Stimulated activated CD8-positive, alpha-beta memory T cell treated with anti-CD3 and anti-CD28 coated beads, Interleukin-4, amount 100 ng/mL, for 4 hours (primary cell): ENCODE measurements around the gene PLEKHG2.

Source experiments
- DNase-seq, 2 donors: peaks; one replicate each; pipeline ENCODE4 v3.0.0-alpha.2; 2020; ENCODE audit warnings: low read depth in 2 of 2, low spot score in 1 of 2

PLEKHG2 gene

GRCh38 chr19:39384839-39385568 lies 27.5 kb upstream of the PLEKHG2 start:
- no peak for DNase-seq

DNA sequence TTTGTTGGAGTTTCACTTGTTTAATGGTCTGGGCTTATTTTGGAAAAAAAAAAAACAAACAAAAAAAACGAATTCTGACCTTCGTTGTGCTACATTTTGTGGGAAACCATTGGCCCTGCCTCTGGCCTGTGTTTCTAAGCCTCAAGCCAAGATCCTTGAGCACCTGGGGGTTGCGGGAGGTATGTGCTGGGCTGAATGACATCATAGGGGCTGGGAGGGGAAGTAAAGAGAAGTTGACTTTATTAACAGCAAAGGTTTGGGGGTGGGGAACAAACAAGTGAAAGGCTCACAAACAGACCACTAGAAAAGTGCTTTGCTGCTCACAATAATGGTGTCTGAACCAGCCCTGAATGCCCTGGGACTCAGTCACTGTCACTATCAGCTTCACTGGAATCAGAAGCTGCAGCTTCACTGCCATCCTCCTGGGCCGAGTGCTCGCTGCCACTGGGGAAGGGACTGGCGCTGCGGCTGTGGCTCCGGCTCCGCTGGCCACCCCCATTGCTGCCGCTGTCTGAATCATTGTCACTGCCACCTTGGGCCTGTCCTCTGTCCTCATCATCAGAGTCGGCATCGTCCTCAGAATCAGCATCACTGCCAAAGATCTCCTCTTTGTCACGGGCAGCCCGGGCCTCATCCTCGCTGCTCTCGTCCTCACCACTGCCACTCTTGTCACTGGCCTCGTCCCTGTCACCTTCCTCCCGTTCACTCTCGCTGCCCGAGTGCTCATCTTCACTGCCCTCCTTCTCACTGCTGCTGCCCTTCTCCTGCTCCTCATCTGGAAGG lies 26.6 kb upstream of the PLEKHG2 start:
- no peak for DNase-seq

DNA sequence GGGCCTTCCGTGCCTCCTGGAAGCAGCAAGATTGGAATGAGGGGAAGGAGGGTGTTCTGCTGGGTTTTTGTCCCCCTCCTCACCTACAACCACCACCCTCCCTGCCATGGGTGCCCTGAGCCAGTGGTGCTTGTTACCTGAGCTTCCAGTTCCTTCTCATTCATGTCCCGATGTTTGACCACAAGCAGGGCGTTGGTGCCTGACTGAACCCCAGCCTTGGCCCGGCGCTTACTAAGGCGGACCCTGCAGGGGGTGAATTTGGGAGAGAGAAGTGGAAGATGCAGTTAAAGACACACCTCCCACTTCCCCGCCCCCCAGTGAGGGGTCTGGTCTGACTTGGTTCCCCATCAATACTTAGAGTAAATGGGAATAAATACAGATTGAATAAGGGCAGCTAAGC lies 25.9 kb upstream of the PLEKHG2 start:
- no peak for DNase-seq

GRCh38 chr19:39388657-39389056 lies 23.8 kb upstream of the PLEKHG2 start:
- no peak for DNase-seq

- DNase-seq: no peak
Measured at GRCh38 chr19:39389631-39390414, 22.6 kb upstream of the PLEKHG2 start.

DNA sequence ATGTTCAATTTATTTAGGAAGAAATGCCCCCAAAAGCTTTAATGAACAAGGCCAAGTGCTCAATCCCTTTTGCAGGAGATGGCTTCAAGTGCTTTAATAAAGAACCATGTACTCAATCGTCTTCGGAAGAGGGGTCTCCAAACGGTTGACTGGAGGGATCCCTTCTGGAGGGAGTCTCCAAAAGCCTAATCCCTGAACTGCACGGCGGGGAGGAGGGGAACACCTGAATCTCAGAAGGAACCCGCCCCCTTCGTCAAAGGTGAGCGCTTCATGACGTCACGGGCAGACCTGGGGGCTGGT lies 22.1 kb upstream of the PLEKHG2 start:
- DNase-seq: peak; percentile 56 to 65

GRCh38 chr19:39390751-39391437 lies 21.6 kb upstream of the PLEKHG2 start, which contains the start of the genes MED29 and PAF1:
Gene MED29, plus strand, starts transcription at chr19:39391378. Its CDS starts 45 bp downstream, at chr19:39391423.
Gene PAF1, minus strand, starts transcription at chr19:39391106. Its CDS starts 242 bp downstream, at chr19:39390864.
- DNase-seq: peak; percentile 83 to 92

GRCh38 chr19:39397360-39398296 lies 14.8 kb upstream of the PLEKHG2 start:
- peak; percentile 82 to 91 for DNase-seq

DNA sequence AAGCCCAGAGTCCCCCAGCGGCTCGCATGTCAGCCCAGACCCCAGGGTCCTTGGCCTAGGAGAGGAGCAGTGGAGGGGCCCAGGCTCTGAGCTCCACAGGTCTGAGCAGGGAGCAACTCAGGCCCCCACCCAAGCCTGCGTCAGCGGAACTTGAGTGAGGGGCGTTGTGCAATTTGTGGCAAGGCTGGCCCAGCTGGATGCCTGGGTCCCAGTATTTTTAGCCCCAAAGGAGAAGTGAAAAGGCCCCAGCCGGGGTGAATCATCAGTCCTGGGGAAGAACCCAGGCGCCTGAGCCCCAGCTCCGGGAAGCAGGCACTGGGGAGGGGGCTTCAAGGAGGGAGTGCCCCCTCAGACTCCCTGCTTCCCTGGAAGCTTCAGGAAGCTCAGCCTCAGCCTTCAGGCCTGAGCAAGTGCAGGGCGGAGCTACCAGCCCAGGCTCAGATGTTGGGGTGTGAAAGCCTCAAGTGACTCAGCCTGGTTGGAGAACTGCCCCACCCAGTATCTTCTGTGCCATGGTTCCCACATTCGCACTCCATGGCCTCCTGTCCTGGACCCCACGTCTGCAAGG lies 14.1 kb upstream of the PLEKHG2 start:
- DNase-seq: no peak

DNA sequence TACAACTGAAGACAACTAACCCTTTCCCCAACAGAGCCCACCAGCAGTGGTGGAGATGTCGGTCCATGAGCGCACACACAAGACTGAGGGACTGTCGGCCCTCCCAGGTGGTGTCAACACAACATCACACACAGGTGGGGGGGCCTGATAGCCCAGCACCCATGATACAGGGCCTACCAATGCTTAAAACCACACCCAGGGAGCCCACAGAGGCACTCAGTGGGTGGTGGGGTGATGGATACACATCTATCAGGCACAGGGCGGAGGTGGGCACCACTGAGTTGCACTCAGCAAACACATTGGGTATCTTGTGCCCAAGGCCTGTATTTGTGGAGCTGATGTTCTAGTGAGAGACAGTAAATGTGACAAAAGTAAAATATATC lies 12.8 kb upstream of the PLEKHG2 start:
- no peak for DNase-seq

GRCh38 chr19:39400061-39400460 lies 12.4 kb upstream of the PLEKHG2 start:
- DNase-seq: no peak

DNA sequence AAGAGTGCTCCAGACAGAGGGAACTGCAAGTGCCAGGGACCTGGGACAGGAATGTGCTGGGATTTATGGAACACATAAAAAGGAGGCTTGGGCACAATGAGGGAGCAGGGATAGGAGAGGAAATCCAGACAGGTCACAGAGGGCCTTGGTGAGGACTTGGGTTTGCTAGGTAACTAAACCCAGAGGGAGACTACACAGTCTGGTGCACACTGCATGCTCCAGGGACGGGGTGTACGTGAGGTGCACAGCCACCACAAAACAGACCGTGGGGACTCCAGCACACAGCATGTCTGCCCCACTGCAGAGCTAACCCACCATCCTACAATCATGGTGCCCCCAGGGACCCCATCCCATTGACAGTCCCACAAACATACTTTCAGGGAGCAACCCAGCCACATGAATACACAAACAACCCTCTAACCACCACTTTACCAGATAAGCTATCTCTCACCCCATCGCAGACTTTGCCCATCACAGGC lies 11.4 kb upstream of the PLEKHG2 start:
- DNase-seq: no peak

DNA sequence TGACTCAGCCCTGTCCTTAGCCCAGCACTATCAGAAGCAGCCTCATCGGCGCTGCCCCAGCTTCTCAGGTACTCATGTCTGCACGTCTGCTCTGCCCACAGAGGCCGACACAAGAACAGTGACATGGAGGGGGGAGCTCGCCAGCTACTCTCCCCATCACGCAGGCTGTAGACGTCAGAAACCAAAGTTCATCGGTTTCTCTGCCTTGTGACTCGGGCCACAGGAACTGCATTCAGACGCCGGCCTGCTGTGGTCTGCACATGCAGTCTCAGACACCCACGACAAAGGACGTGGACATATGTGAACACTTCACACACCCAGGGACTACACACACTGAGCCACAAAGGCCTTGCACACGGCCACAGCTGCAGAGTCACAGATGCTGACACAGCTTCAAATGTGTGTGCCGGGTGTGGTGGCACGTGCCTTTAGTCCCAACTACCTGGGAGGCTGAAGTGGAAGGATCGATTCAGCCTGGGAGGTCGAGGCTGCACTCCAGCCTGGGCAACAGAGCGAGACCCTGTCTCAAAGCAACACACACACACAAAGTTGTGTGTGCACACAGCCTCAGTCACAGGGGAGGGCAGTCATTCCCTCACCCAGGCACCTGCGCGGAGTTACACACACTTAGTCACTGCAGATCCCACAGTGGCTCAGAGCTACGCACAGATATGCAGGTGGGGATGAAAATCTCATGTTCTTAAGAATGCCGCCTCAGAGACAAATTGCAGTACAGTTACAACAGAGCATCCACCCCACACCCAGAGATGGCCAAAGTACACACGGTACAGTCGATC lies 10.7 kb upstream of the PLEKHG2 start:
- DNase-seq: peak; percentile 52 to 75

DNA sequence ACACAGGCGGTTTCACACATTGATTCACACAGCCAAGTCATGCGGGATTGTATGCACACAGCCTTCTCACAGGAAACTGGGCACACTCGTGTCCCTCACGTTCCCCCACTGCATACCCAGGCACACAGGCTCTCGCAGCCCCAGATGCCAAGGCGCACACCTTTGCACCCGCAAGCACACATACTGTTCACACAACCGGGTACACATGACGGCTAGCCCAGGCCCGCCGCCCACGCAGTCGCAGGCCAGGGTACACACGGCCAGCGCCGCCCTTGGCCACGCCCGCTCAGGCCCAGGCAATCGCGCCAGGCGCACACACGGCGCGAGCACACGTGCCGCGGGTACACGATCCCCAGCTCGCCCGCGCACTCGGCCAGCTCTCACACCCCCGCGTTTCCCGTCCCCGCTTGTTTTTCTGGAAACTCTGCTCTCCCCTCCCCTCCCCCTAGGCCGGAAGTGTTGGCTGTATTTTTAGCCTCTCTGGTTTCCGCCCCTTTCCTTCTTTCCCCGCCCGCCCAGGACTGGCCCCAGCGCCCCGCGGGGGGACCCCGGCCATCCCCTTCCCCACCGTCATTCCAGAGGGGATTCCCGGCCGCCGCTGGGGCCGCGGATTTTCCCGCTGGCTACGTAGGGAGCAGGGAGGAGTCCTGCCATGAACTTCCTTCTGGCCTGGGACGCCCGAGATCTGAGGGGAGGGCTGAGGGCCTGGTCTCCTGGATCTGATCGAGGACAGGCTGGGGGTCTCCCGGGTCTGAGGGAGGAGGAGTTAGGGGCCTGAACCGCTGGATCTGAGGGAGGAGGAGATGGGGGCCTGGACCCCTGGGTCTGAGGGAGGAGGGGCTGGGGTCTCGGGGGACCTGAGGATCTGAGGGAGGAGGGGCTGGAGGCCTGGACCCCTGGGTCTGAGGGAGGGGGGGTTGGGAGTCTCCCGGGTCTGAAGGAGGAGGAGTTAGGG lies 9.8 kb upstream of the PLEKHG2 start:
- peak; percentile 73 to 83 for DNase-seq

DNA sequence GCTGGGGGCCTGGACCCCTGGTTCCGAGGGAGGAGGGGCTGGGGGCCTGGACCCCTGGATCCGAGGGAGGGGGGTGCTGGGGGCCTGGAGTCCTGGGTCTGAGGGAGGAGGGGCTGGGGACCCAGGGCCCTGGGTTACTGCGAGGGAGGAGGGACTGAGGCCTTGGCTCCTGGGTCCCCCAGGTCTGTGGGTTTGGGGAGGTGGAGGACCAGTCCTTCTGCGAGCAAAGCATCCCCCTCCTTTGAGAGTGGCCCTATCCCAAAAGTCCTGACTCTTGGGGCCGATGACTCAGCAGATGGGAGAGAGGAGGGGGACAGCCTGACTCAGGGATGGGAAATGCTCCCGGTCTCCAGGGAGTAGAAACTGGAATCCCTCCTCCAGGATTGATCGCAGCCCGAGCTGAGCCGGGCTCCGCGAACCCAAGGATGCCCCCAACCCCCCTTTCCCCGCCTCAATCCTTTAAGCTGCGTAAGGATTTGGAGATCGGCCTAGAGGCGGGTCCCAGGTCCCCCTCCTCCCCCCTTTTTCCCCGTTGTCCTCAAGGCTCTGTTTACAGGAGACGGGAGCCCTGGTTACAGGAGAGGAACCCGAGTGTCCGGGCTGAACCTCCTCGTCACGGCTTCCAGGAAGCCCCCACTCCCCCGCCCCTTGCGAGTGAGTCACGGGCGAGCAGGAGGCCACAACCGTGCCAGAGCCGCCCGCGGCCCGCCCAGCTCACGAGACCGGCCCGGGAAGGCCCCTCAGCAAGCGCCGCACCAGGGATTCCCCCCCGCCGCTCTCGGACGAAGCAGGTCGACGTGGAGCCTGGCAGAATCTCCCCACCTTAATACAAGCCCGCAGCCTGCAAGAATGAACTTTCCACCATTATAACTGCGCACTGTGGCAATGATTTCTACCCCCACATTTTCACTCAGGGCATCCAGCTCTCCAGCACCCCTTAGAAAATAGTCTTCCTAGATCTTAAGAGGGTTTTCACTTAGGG lies 8.8 kb upstream of the PLEKHG2 start:
- peak; percentile 89 to 96 for DNase-seq

DNA sequence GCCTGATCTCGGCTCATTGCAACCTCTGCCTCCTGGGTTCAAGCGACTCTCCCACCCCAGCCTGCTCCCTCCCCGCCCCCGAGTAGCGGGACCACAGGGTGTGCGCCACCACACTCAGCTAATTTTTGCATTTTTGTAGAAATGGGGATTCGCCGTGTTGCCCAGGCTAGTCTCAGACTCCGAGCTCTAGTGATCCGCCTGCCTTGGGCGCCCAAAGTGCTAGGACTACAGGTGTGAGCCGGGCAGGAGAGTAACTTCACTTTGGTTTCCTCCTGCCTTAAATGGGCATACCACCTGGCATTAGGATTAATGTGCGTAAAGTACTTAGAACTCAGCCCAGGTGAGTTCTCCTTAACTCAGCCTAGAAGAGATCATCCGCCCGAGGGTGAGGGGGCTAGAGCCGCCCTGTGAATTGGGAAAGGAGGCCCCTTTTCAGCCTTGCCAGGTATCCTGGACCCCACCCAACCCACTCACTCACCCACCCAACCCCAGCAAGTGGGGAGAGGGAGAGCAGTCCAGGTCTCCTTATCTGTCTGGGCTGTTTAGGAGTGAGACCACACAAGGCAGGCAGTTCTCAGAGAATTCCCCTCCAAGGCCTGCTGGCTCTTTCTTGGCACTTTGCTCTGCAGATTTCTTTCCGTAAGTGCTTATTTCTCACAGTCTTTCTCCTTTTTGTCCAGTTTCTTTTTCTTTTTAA lies 7.1 kb upstream of the PLEKHG2 start:
- no peak for DNase-seq
